OCI-LY7 (cell line): ENCODE data around the gene TNS3.

Experiments used
- CTCF ChIP-seq: fragments of 200-600 bp; sonication (generic); conservative IDR thresholded peaks from 2 replicates; pipeline ENCODE4 v1.5.1; 2014; ENCODE audit warnings: mild to moderate bottlenecking, antibody characterized with exemption, low read length, moderate library complexity, mixed read lengths
- EZH2phosphoT487 ChIP-seq: fragments of 200-600 bp; sonication (generic); IDR thresholded peaks from 2 replicates; pipeline ENCODE4 v1.6.1; 2018; ENCODE audit warnings: low read depth, borderline replicate concordance, mild to moderate bottlenecking, mixed run types, antibody characterized with exemption, low read length, moderate library complexity, mixed read lengths

GRCh38 chr7:47466832-47467231 lies 115.1 kb downstream of the TNS3 start:
- no peak for TF ChIP-seq CTCF
- no peak for TF ChIP-seq EZH2phosphoT487
